WTC11 (cell line): ENCODE measurements around the gene SLC5A2. TPM values are rescaled to one million over a fixed set of nuclear protein-coding genes. Genes with fewer than 3 reads are reported as not detected.
"Not testable (repeated sequence)": the region's sequence is repeated elsewhere in the genome, so short reads cannot be mapped to it uniquely, and the experiment has no call there.

Experiments used
- ATAC-seq: fragments of 200-7000 bp; cut with Tn5 transposase; 2 replicates; pipeline ENCODE4 v1.10.0; 2021; ENCODE audit warnings: mild to moderate bottlenecking, moderate library complexity
- CTCF ChIA-PET: fragments of 300-600 bp; sonication (Branson Sonifier 250); formaldehyde crosslinking; loops from one replicate; lab custom pipeline; 2021; ENCODE audit warnings: antibody characterized with exemption; lab: Charles Lee
- POLR2A ChIA-PET: fragments of 350-600 bp; sonication (Branson Sonifier 250); formaldehyde crosslinking; loops from one replicate; lab custom pipeline; 2021; ENCODE audit warnings: antibody characterized with exemption; lab: Charles Lee
- DNase-seq: peaks from one replicate; pipeline ENCODE4 v3.0.0; 2021; ENCODE audit warnings: low spot score
- H3K27ac Mint-ChIP-seq: 2 replicates; pipeline ENCODE4 v1.8.0; 2021; ENCODE audit warnings: mixed read lengths
- H3K27me3 Mint-ChIP-seq: 2 replicates; pipeline ENCODE4 v1.8.0; 2021; ENCODE audit warnings: low read depth, mild to moderate bottlenecking, moderate library complexity, mixed read lengths
- H3K36me3 Mint-ChIP-seq: 2 replicates; pipeline ENCODE4 v1.8.0; 2021; ENCODE audit warnings: mixed read lengths
- H3K4me1 Mint-ChIP-seq: 2 replicates; pipeline ENCODE4 v1.8.0; 2022; ENCODE audit warnings: mixed read lengths
- H3K4me3 Mint-ChIP-seq: 2 replicates; pipeline ENCODE4 v1.8.0; 2021; ENCODE audit warnings: mild to moderate bottlenecking, moderate library complexity, mixed read lengths
- H3K9me3 Mint-ChIP-seq: 2 replicates; pipeline ENCODE4 v1.8.0; 2021; ENCODE audit warnings: mixed read lengths
- AR ChIP-seq: fragments of 250-450 bp; sonication (Bioruptor Pico); IDR thresholded peaks from 2 replicates; pipeline ENCODE4 v1.9.0; 2021; ENCODE audit warnings: mild to moderate bottlenecking
- ATF1 ChIP-seq: sonication (generic); formaldehyde crosslinking; IDR thresholded peaks from 2 replicates; pipeline ENCODE4 v1.8.1; 2023; ENCODE audit warnings: mild to moderate bottlenecking, moderate library complexity, missing genetic modification reagents
- ATF3 ChIP-seq: sonication (generic); formaldehyde crosslinking; conservative IDR thresholded peaks from 2 replicates; pipeline ENCODE4 v1.8.1; 2022; ENCODE audit warnings: mild to moderate bottlenecking, missing genetic modification reagents
- FOXJ3 ChIP-seq: sonication (generic); formaldehyde crosslinking; IDR thresholded peaks from 2 replicates; pipeline ENCODE4 v1.9.0; 2021; ENCODE audit warnings: missing genetic modification reagents, mild to moderate bottlenecking, borderline replicate concordance
- HMGXB4 ChIP-seq: sonication (generic); formaldehyde crosslinking; IDR thresholded peaks from 2 replicates; pipeline ENCODE4 v1.8.1; 2023; ENCODE audit warnings: mild to moderate bottlenecking, moderate library complexity, missing genetic modification reagents
- PREB ChIP-seq: sonication (generic); formaldehyde crosslinking; IDR thresholded peaks from 2 replicates; pipeline ENCODE4 v1.8.1; 2022; ENCODE audit warnings: mild to moderate bottlenecking, missing genetic modification reagents, moderate library complexity, borderline replicate concordance
- RORB ChIP-seq: fragments of 250-450 bp; sonication (Bioruptor Pico); IDR thresholded peaks from 2 replicates; pipeline ENCODE4 v1.9.0; 2021; ENCODE audit warnings: mild to moderate bottlenecking
- ZNF138 ChIP-seq: sonication (generic); formaldehyde crosslinking; conservative IDR thresholded peaks from 2 replicates; pipeline ENCODE4 v1.8.1; 2022; ENCODE audit warnings: mild to moderate bottlenecking, moderate library complexity, missing genetic modification reagents
- ZNF425 ChIP-seq: fragments of 250-450 bp; sonication (Bioruptor Pico); conservative IDR thresholded peaks from 2 replicates; pipeline ENCODE4 v1.9.0; 2021; ENCODE audit warnings: mild to moderate bottlenecking
- total RNA-seq: library from RNA; stranded (reverse); gene quantifications from 3 replicates; pipeline ENCODE4 v1.2.3, GENCODE V29; 2021

The SLC5A2 gene
- total RNA-seq, 1 experiment from 2014 or later: 0.83 TPM

GRCh38 chr16:31521368-31521767 is 38.4 kb downstream of the SLC5A2 start:
- peaks cover 20% of the 10 kb centered on the region for H3K27me3 Mint-ChIP-seq

GRCh38 chr16:31522071-31522470 is 39.1 kb downstream of the SLC5A2 start:
- peaks cover 9% of the 10 kb centered on the region for H3K36me3 Mint-ChIP-seq
- peaks cover 4% of the 10 kb centered on the region for H3K4me1 Mint-ChIP-seq
- no peak overlapping the region for H3K27ac Mint-ChIP-seq
- DNase-seq (no peak), ATAC-seq (no peak)
- CTCF ChIA-PET: no interaction called here
- no peak for TF ChIP-seq PREB (CRISPR knock-in tag)
- H3K9me3 Mint-ChIP-seq: peaks cover 12% of the 10 kb centered on the region
- H3K4me3 Mint-ChIP-seq: no peak overlapping the region
- POLR2A ChIA-PET: no interaction called here
- H3K27me3 Mint-ChIP-seq: peaks cover 22% of the 10 kb centered on the region

More at GRCh38 chr16:31521368-31521767, 38.4 kb downstream of the SLC5A2 start:
- ChIA-PET POLR2A (no interaction called here), CTCF (no interaction called here)
- H3K36me3 Mint-ChIP-seq: peaks cover 16% of the 10 kb centered on the region
- no peak for ATAC-seq
- H3K4me1 Mint-ChIP-seq: peaks cover 4% of the 10 kb centered on the region
- no peak for TF ChIP-seq FOXJ3 (CRISPR knock-in tag)
- TF ChIP-seq HMGXB4 (CRISPR knock-in tag): no peak
- no peak for TF ChIP-seq ATF1
- peaks cover 19% of the 10 kb centered on the region for H3K9me3 Mint-ChIP-seq
- H3K27ac Mint-ChIP-seq: no peak overlapping the region
- DNase-seq: no peak
- H3K4me3 Mint-ChIP-seq: no peak overlapping the region

GRCh38 chr16:31523768-31524167 is 40.8 kb downstream of the SLC5A2 start:
- H3K4me3 Mint-ChIP-seq, H3K36me3 Mint-ChIP-seq, ATAC-seq, H3K9me3 Mint-ChIP-seq, H3K27ac Mint-ChIP-seq, POLR2A ChIA-PET, DNase-seq, CTCF ChIA-PET: not testable (repeated sequence)
- peaks cover 19% of the 10 kb centered on the region for H3K27me3 Mint-ChIP-seq
- H3K4me1 Mint-ChIP-seq: peaks cover 17% of the 10 kb centered on the region

GRCh38 chr16:31525113-31525512 is 42.2 kb downstream of the SLC5A2 start:
- POLR2A ChIA-PET: no interaction called here

More at GRCh38 chr16:31525113-31525512, 42.2 kb downstream of the SLC5A2 start:
- CTCF ChIA-PET: no interaction called here
- no peaks in the 10 kb centered on the region for H3K9me3 Mint-ChIP-seq
- no peak for DNase-seq
- TF ChIP-seq RORB (CRISPR knock-in tag) (no peak), ZNF138 (CRISPR knock-in tag) (no peak), ATF3 (CRISPR knock-in tag) (no peak), PREB (CRISPR knock-in tag) (no peak), ZNF425 (CRISPR knock-in tag) (no peak), AR (CRISPR knock-in tag) (no peak)
- TF ChIP-seq, all 79 proteins: peak for 0
- peaks cover 26% of the 10 kb centered on the region for H3K4me1 Mint-ChIP-seq
- no peak overlapping the region for H3K27ac Mint-ChIP-seq
- H3K4me3 Mint-ChIP-seq: no peak overlapping the region
- H3K36me3 Mint-ChIP-seq: no peaks in the 10 kb centered on the region
- ATAC-seq: no peak
- H3K27me3 Mint-ChIP-seq: peaks cover 19% of the 10 kb centered on the region
